GM23338 (cell line): ENCODE measurements around the gene CCDC93. TPM values are rescaled to one million over a fixed set of nuclear protein-coding genes. Genes with fewer than 3 reads are reported as not detected.

Source experiments
- ATAC-seq: fragments of 200-7000 bp; cut with Tn5 transposase; 3 replicates; pipeline ENCODE4 v1.9.1; 2020
- DNase-seq: peaks from one replicate; pipeline ENCODE4 v3.0.0-alpha.2; 2015; ENCODE audit warnings: low spot score
- H2AFZ ChIP-seq: fragments of 200-600 bp; sonication (generic); 2 replicates; pipeline ENCODE4 v1.8.0; 2016; ENCODE audit warnings: antibody characterized with exemption, mild to moderate bottlenecking, moderate library complexity
- H3F3A ChIP-seq: fragments of 200-600 bp; sonication (generic); replicated peaks from 2 replicates; pipeline ENCODE4 v1.8.0; 2017; ENCODE audit warnings: antibody characterized with exemption, mixed run types, low read depth
- H3K27ac ChIP-seq: fragments of 200-600 bp; sonication (generic); 2 replicates; pipeline ENCODE4 v1.6.1; 2016; ENCODE audit warnings: low read depth
- H3K27me3 ChIP-seq: fragments of 200-600 bp; sonication (generic); 2 replicates; pipeline ENCODE4 v1.8.0; 2016; ENCODE audit warnings: mild to moderate bottlenecking, mixed run types, moderate library complexity; ENCODE audit not compliant: insufficient read depth
- H3K36me3 ChIP-seq: fragments of 200-600 bp; sonication (generic); 2 replicates; pipeline ENCODE4 v1.8.0; 2016; ENCODE audit warnings: mild to moderate bottlenecking; ENCODE audit not compliant: insufficient read depth
- H3K4me1 ChIP-seq: fragments of 200-600 bp; sonication (generic); 2 replicates; pipeline ENCODE4 v1.8.0; 2016; ENCODE audit warnings: mild to moderate bottlenecking, moderate library complexity; ENCODE audit not compliant: insufficient read depth
- H3K4me2 ChIP-seq: fragments of 200-600 bp; sonication (generic); 2 replicates; pipeline ENCODE4 v1.7.1; 2017; ENCODE audit warnings: mixed run types
- H3K4me3 ChIP-seq: fragments of 200-600 bp; sonication (generic); 2 replicates; pipeline ENCODE4 v1.6.1; 2016; ENCODE audit warnings: mixed run types
- H3K79me2 ChIP-seq: fragments of 200-600 bp; sonication (generic); replicated peaks from 2 replicates; pipeline ENCODE4 v1.8.0; 2017; ENCODE audit warnings: mild to moderate bottlenecking; ENCODE audit not compliant: insufficient read depth
- H3K9me2 ChIP-seq: fragments of 200-600 bp; sonication (generic); 2 replicates; pipeline ENCODE4 v1.8.0; 2017; ENCODE audit not compliant: insufficient read depth
- H4K20me1 ChIP-seq: fragments of 200-600 bp; sonication (generic); replicated peaks from 2 replicates; pipeline ENCODE4 v1.8.0; 2017; ENCODE audit warnings: mild to moderate bottlenecking; ENCODE audit not compliant: insufficient read depth
- H3K27ac Mint-ChIP-seq: 2 replicates; pipeline ENCODE4 v1.8.0; 2020; ENCODE audit warnings: inconsistent platforms, mild to moderate bottlenecking, moderate library complexity, mixed read lengths
- H3K27me3 Mint-ChIP-seq: 3 replicates; pipeline ENCODE4 v1.8.0; 2022; ENCODE audit warnings: low read depth, mild to moderate bottlenecking, moderate library complexity, mixed read lengths, inconsistent platforms; ENCODE audit not compliant: insufficient read depth, poor library complexity
- H3K36me3 Mint-ChIP-seq: 3 replicates; pipeline ENCODE4 v1.8.0; 2021; ENCODE audit warnings: low read depth, mild to moderate bottlenecking, inconsistent platforms, moderate library complexity, mixed read lengths
- H3K4me1 Mint-ChIP-seq: 3 replicates; pipeline ENCODE4 v1.8.0; 2020; ENCODE audit warnings: mild to moderate bottlenecking, inconsistent platforms, mixed read lengths
- H3K4me3 Mint-ChIP-seq: 3 replicates; pipeline ENCODE4 v1.8.0; 2021; ENCODE audit warnings: moderate library complexity, mild to moderate bottlenecking, inconsistent platforms, mixed read lengths
- H3K9me3 Mint-ChIP-seq: 3 replicates; pipeline ENCODE4 v1.8.0; 2020; ENCODE audit warnings: moderate library complexity, mild to moderate bottlenecking, inconsistent platforms, mixed read lengths
- ETS1 ChIP-seq: IDR thresholded peaks from 2 replicates; pipeline ENCODE4 v1.6.1; 2016; ENCODE audit warnings: antibody characterized with exemption
- EZH2phosphoT487 ChIP-seq: fragments of 200-600 bp; sonication (generic); IDR thresholded peaks from one replicate; pipeline ENCODE4 v1.8.1; 2018; ENCODE audit warnings: antibody characterized with exemption; ENCODE audit not compliant: unreplicated experiment
- REST ChIP-seq: IDR thresholded peaks from one replicate; pipeline ENCODE4 v1.6.1; 2018; ENCODE audit warnings: antibody characterized with exemption; ENCODE audit not compliant: unreplicated experiment
- STAT1 ChIP-seq: IDR thresholded peaks from one replicate; pipeline ENCODE4 v1.6.1; 2016; ENCODE audit warnings: antibody characterized with exemption; ENCODE audit not compliant: unreplicated experiment
- ZNF114 ChIP-seq: fragments of 250-450 bp; sonication (Bioruptor Pico); IDR thresholded peaks from 2 replicates; pipeline ENCODE4 v1.5.0; 2020; ENCODE audit warnings: mild to moderate bottlenecking, moderate library complexity
- ZNF331 ChIP-seq: fragments of 250-450 bp; sonication (Bioruptor Pico); IDR thresholded peaks from 2 replicates; pipeline ENCODE4 v1.5.0; 2020; ENCODE audit warnings: low read depth, mild to moderate bottlenecking, moderate library complexity
- ZNF462 ChIP-seq: fragments of 250-450 bp; sonication (Bioruptor Pico); IDR thresholded peaks from 2 replicates; pipeline ENCODE4 v1.5.0; 2020; ENCODE audit warnings: mild to moderate bottlenecking, moderate library complexity
- polyA plus RNA-seq: library from polyadenylated mRNA; unstranded; fragments of >200 nt; fragmentation: Nextera tagmentation; extraction: Ambion mirVana; gene quantifications from 2 replicates; pipeline ENCODE4 v1.2.1, GENCODE V29; 2016
- total RNA-seq: library from RNA; depleted of rRNA; stranded (reverse); fragments of >200 nt; shearing (Covaris generic); gene quantifications from 2 replicates; pipeline ENCODE4 v1.2.3, GENCODE V29; 2014

CCDC93 gene
- total and polyA plus RNA-seq, 2 experiments from 2014 or later = 13.1 to 16.8 TPM

GRCh38 chr2:117945296-117945695 is 68.6 kb downstream of the CCDC93 start (continued):
- TF ChIP-seq ZNF462 = no peak
- TF ChIP-seq ZNF114 (CRISPR knock-in tag) = no peak
- TF ChIP-seq ZNF331 (CRISPR knock-in tag) = no peak
- no peak for TF ChIP-seq STAT1

GRCh38 chr2:117944816-117945215 is 69.1 kb downstream of the CCDC93 start:
- Mint-ChIP-seq H3K27ac (no peak overlapping the region), H3K9me3 (no peaks in the 10 kb centered on the region), H3K4me3 (no peak overlapping the region), H3K36me3 (peaks cover 38% of the 10 kb centered on the region), H3K4me1 (peaks cover 5% of the 10 kb centered on the region; the same call in 2 of the 3 replicates), H3K27me3 (peaks cover 3% of the 10 kb centered on the region)
- no peak overlapping the region for H3K27ac ChIP-seq
- no peaks in the 10 kb centered on the region for H3F3A ChIP-seq
- H3K4me3 ChIP-seq = no peak overlapping the region
- no peaks in the 10 kb centered on the region for H3K27me3 ChIP-seq
- no peaks in the 10 kb centered on the region for H3K9me2 ChIP-seq
- peaks cover 20% of the 10 kb centered on the region for H3K36me3 ChIP-seq
- H2AFZ ChIP-seq = no peak overlapping the region
- no peak overlapping the region for H3K4me2 ChIP-seq
- DNase-seq (no peak), ATAC-seq (no peak)
- no peaks in the 10 kb centered on the region for H3K4me1 ChIP-seq
- H3K79me2 ChIP-seq = no peaks in the 10 kb centered on the region
- no peaks in the 10 kb centered on the region; the same call in 1 of the 2 replicates for H4K20me1 ChIP-seq
- no peak for TF ChIP-seq EZH2phosphoT487
- no peak for TF ChIP-seq REST
- no peak for TF ChIP-seq ETS1
